Trophoblast cell (in vitro differentiated cells and primary cell): Measurements from ENCODE around the gene PACSIN3.
"Not testable (repeated sequence)": the region's sequence is repeated elsewhere in the genome, so short reads cannot be mapped to it uniquely, and the experiment has no call there.

ENCODE experiments used
- DNase-seq, 2 donors: peaks; one replicate each; pipeline ENCODE4 v3.0.0-alpha.2; 2016
- H2AFZ ChIP-seq: 2 replicates; pipeline ENCODE4 v1.6.1; 2013; ENCODE audit warnings: low read length, moderate library complexity, mild to moderate bottlenecking; ENCODE audit not compliant: insufficient read depth, poor library complexity
- H2AK5ac ChIP-seq: 2 replicates; pipeline ENCODE4 v1.6.1; 2013; ENCODE audit warnings: mild to moderate bottlenecking, low read length
- H2BK120ac ChIP-seq: 2 replicates; pipeline ENCODE4 v1.6.1; 2013; ENCODE audit warnings: low read length, mild to moderate bottlenecking, moderate library complexity; ENCODE audit not compliant: insufficient read depth, poor library complexity
- H2BK12ac ChIP-seq: 2 replicates; pipeline ENCODE4 v1.6.1; 2013; ENCODE audit warnings: mild to moderate bottlenecking, low read length, moderate library complexity
- H2BK5ac ChIP-seq: 2 replicates; pipeline ENCODE4 v1.6.1; 2013; ENCODE audit warnings: low read length, low read depth, moderate library complexity, mild to moderate bottlenecking; ENCODE audit not compliant: poor library complexity
- H3K14ac ChIP-seq: 2 replicates; pipeline ENCODE4 v1.6.1; 2013; ENCODE audit warnings: mild to moderate bottlenecking, low read length
- H3K18ac ChIP-seq: 2 replicates; pipeline ENCODE4 v1.6.1; 2013; ENCODE audit warnings: mild to moderate bottlenecking, low read length
- H3K23ac ChIP-seq: 2 replicates; pipeline ENCODE4 v1.6.1; 2013; ENCODE audit warnings: low read length
- H3K27ac ChIP-seq: 2 replicates; pipeline ENCODE4 v1.5.1; 2013; ENCODE audit warnings: low read depth, mild to moderate bottlenecking, inconsistent platforms, low read length, moderate library complexity
- H3K27me3 ChIP-seq: 2 replicates; pipeline ENCODE4 v1.6.1; 2013; ENCODE audit warnings: inconsistent platforms, mild to moderate bottlenecking, low read length, moderate library complexity; ENCODE audit not compliant: insufficient read depth
- H3K36me3 ChIP-seq, 2 experiments: 1 replicate in 1 of 2; 2 replicates in 1 of 2; pipeline ENCODE4 v1.6.1; 2013; ENCODE audit warnings: low read length in 2 of 2, mild to moderate bottlenecking in 2 of 2, moderate library complexity in 1 of 2; ENCODE audit not compliant: insufficient read depth in 2 of 2, control insufficient read depth in 1 of 2
- H3K4ac ChIP-seq: 2 replicates; pipeline ENCODE4 v1.6.1; 2013; ENCODE audit warnings: low read depth, mild to moderate bottlenecking, low read length, moderate library complexity
- H3K4me1 ChIP-seq, 2 experiments: 1 replicate in 1 of 2; 2 replicates in 1 of 2; pipeline ENCODE4 v1.6.1; 2013; ENCODE audit warnings: low read length in 2 of 2, mild to moderate bottlenecking in 2 of 2, moderate library complexity in 1 of 2; ENCODE audit not compliant: insufficient read depth in 2 of 2, control insufficient read depth in 1 of 2
- H3K4me2 ChIP-seq: 2 replicates; pipeline ENCODE4 v1.6.1; 2013; ENCODE audit warnings: inconsistent platforms, mild to moderate bottlenecking, low read length, moderate library complexity
- H3K4me3 ChIP-seq: 2 replicates; pipeline ENCODE4 v1.5.1; 2013; ENCODE audit warnings: mild to moderate bottlenecking, low read depth, low read length, inconsistent platforms
- H3K79me1 ChIP-seq: one replicate; pipeline ENCODE4 v1.6.1; 2013; ENCODE audit warnings: low read length
- H3K79me2 ChIP-seq: 2 replicates; pipeline ENCODE4 v1.6.1; 2013; ENCODE audit warnings: low read length, mild to moderate bottlenecking; ENCODE audit not compliant: control insufficient read depth, insufficient read depth, poor library complexity
- H3K9ac ChIP-seq: 2 replicates; pipeline ENCODE4 v1.6.1; 2013; ENCODE audit warnings: mild to moderate bottlenecking, low read length
- H3K9me3 ChIP-seq: 2 replicates; pipeline ENCODE4 v1.6.1; 2013; ENCODE audit warnings: low read depth, mild to moderate bottlenecking, control low read depth, inconsistent platforms, low read length; ENCODE audit not compliant: insufficient read depth
- H4K12ac ChIP-seq: 2 replicates; pipeline ENCODE4 v1.6.1; 2013; ENCODE audit warnings: low read depth, mild to moderate bottlenecking, low read length, moderate library complexity
- H4K8ac ChIP-seq: 2 replicates; pipeline ENCODE4 v1.6.1; 2013; ENCODE audit warnings: low read depth, mild to moderate bottlenecking, low read length, moderate library complexity
- H4K91ac ChIP-seq: one replicate; pipeline ENCODE4 v1.6.1; 2013; ENCODE audit warnings: low read depth, mild to moderate bottlenecking, low read length, moderate library complexity
- WGBS: extraction: QIAGEN DNeasy Blood & Tissue Kit; methylation state at CpG from one replicate; pipeline ENCODE4 v1.1.7; 2013; ENCODE audit warnings: missing lambda C conversion rate; ENCODE audit not compliant: insufficient read length, insufficient coverage; ENCODE audit errors: extremely low coverage; 5-methylcytosine and 5-hydroxymethylcytosine counted together

PACSIN3 gene

DNA sequence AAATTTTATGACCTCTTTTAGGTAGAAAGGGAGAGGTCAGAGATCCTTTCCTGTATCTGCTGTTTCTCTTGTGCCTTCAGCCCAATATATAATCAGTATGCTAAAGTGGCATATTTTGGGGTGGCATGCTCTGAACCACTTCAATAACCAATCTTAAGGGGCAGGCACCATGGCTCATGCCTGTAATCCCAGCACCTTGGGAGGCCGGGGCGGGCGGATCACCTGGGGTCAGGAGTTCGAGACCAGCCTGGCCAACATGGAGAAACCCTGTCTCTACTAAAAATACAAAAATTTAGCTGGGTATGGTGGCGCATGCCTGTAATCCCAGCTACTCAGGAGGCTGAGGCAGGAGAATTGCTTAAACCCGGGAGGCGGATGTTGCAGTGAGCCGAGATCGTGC is 11.9 kb upstream of the PACSIN3 start:
- H4K12ac ChIP-seq, H2AFZ ChIP-seq, H3K27me3 ChIP-seq, H2BK120ac ChIP-seq, H2BK5ac ChIP-seq, H3K79me2 ChIP-seq, H3K4ac ChIP-seq, H3K4me2 ChIP-seq, H3K79me1 ChIP-seq, H3K18ac ChIP-seq, H2AK5ac ChIP-seq, DNase-seq, H4K91ac ChIP-seq, H3K23ac ChIP-seq, H2BK12ac ChIP-seq, H3K27ac ChIP-seq, H4K8ac ChIP-seq, H3K4me1 ChIP-seq, H3K9ac ChIP-seq, H3K14ac ChIP-seq, H3K36me3 ChIP-seq, H3K4me3 ChIP-seq, H3K9me3 ChIP-seq: not testable (repeated sequence)
- WGBS = no CpG with 5 or more reads among the region's 9 CpGs

DNA sequence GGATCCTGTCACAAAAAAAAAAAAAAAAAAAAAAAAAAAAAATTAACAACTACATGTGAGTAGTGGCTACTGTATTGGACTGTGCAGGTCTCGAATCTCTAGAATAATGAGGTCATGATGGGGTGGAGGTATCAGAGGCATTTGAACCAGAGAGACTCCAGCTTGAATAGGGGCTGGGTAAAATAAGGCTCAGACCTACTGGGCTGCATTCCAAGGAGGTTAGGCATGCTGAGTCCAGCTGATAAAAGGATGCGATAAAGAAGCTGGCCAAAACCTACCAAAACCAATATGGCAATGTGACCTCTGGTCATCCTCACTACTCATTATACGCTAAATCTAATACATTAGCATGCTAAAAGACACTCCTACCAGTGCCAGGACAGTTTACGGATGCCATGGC is 5.9 kb upstream of the PACSIN3 start:
- H2BK5ac ChIP-seq = peak overlapping the region; percentile 79
- no peaks in the 10 kb centered on the region for H3K79me2 ChIP-seq
- H3K27ac ChIP-seq = peak overlapping the region; percentile 68
- no peak overlapping the region for H3K18ac ChIP-seq
- no peaks in the 10 kb centered on the region for H3K36me3 ChIP-seq
- peaks cover 23 to 40% of the 10 kb centered on the region in 2 experiments for H3K4me1 ChIP-seq
- peak overlapping the region; percentile 82 for H2BK120ac ChIP-seq
- H2AFZ ChIP-seq = no peak overlapping the region
- no peak overlapping the region for H4K8ac ChIP-seq
- no peak overlapping the region for H3K4me3 ChIP-seq
- DNase-seq = peak; percentile 90 to 95
- H2BK12ac ChIP-seq = no peak overlapping the region
- WGBS = no CpG with 5 or more reads among the region's 4 CpGs
- no peaks in the 10 kb centered on the region for H3K27me3 ChIP-seq
- no peaks in the 10 kb centered on the region for H3K9me3 ChIP-seq
- H2AK5ac ChIP-seq = no peak overlapping the region
- peaks cover 15% of the 10 kb centered on the region for H3K79me1 ChIP-seq
- no peak overlapping the region for H4K12ac ChIP-seq
- no peak overlapping the region for H3K9ac ChIP-seq
- no peak overlapping the region for H3K14ac ChIP-seq
- H4K91ac ChIP-seq = no peak overlapping the region
- H3K4ac ChIP-seq = no peak overlapping the region
- no peak overlapping the region for H3K23ac ChIP-seq
- H3K4me2 ChIP-seq = peak overlapping the region; percentile 43

DNA sequence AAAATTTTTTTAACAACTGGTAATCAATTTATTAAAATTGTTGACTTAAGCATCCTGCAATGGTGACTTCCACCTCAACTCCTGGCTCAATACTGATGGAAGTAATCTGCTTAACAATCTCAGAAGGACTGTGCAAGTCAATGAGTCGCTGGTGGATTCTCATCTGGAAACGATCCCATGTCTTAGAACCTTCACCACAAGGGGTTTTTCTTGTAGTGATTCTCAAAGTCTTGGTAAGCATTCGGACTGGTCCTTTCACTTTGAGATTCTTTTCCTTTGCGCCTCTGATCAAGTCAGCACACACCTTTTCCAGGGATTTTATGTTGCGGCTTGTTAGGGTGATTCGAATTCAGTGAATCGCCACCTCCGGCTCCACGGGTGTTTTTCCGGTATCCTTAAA is 4.9 kb upstream of the PACSIN3 start:
- H3K9ac ChIP-seq, H3K23ac ChIP-seq, H3K9me3 ChIP-seq, H3K4me3 ChIP-seq, H3K36me3 ChIP-seq, H3K27me3 ChIP-seq, H2AFZ ChIP-seq, H3K4ac ChIP-seq, H4K12ac ChIP-seq, H3K4me2 ChIP-seq, H3K79me2 ChIP-seq: not testable (repeated sequence)
- H4K8ac ChIP-seq = peak overlapping the region; percentile 16
- peak overlapping the region; percentile 77 for H4K91ac ChIP-seq
- peaks cover 22% of the 10 kb centered on the region for H3K79me1 ChIP-seq
- H3K18ac ChIP-seq = peak overlapping the region; percentile 48
- DNase-seq = peak in 1 of 2 donors; percentile 17
- peak overlapping the region; percentile 96 for H2BK12ac ChIP-seq
- H2BK120ac ChIP-seq = peak overlapping the region; percentile 82
- H3K4me1 ChIP-seq = peaks cover 28 to 47% of the 10 kb centered on the region in 2 experiments
- H3K14ac ChIP-seq = peak overlapping the region; percentile 69
- peak overlapping the region; percentile 79 for H2BK5ac ChIP-seq
- peak overlapping the region; percentile 73 for H2AK5ac ChIP-seq
- H3K27ac ChIP-seq = peak overlapping the region; percentile 59
- no CpG with 5 or more reads among the region's 10 CpGs for WGBS

DNA sequence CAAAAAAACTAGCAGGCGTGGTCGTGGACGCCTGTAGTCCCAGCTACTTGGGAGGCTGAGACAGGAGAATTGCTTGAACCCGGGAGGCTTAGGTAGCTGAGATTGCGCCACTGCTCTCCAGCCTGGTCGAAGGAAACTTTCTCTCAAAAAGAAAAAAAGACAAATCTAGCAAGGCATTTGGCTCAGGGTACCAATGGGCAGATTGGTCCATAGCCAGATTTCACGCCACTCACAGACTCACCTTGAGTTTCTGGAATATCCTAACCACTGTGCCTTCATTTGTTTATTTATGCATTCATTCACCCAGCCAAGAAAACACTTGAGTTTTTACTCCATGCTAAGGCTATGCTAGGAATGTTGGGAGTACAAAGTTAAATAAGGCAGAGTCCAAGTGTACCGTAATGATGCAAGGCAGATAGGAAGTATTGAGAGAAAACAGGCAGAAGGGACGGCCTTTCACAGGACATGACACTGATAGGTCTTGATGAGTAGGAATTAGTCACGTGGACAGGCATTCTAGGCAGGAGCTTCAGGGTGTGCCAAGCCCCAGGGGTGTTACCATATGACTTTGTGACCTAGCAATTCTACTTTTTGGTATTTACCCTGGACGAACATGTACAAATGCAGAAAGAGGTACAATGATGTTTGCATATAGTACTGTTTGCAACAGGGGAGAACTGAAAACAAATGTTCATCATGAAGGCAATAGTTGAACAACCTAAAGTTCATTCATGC is 3.0 kb upstream of the PACSIN3 start:
- Histone ChIP-seq H3K18ac (peak overlapping the region; percentile 43), H3K23ac (no peak overlapping the region), H4K12ac (no peak overlapping the region), H4K8ac (no peak overlapping the region), H2BK5ac (peak overlapping the region; percentile 63), H2AK5ac (no peak overlapping the region), H2BK120ac (no peak overlapping the region), H3K27ac (peak overlapping the region; percentile 30), H3K9ac (no peak overlapping the region), H3K4ac (no peak overlapping the region), H3K4me1 (peaks cover 36 to 57% of the 10 kb centered on the region in 2 experiments), H4K91ac (peak overlapping the region; percentile 33), H3K4me2 (peak overlapping the region; percentile 27), H2BK12ac (peak overlapping the region; percentile 12), H3K79me2 (peaks cover 17% of the 10 kb centered on the region), H3K79me1 (peaks cover 34% of the 10 kb centered on the region), H3K9me3 (no peaks in the 10 kb centered on the region), H3K27me3 (no peaks in the 10 kb centered on the region), H3K36me3 (peaks cover 0 to under 1% of the 10 kb centered on the region in 2 experiments), H3K4me3 (no peak overlapping the region), H2AFZ (no peak overlapping the region), H3K14ac (no peak overlapping the region)
- DNase-seq = peak; percentile 78 to 84
- no CpG with 5 or more reads among the region's 11 CpGs for WGBS
